PC-3 (cell line): Measurements from ENCODE around the gene SRRM3.

Experiments
- EZH2 ChIP-seq: fragments of 300-600 bp; sonication (generic); IDR thresholded peaks from one replicate; pipeline ENCODE4 v1.6.1; 2017; ENCODE audit warnings: antibody characterized with exemption, mild to moderate bottlenecking, low read length; ENCODE audit not compliant: unreplicated experiment
- EZH2phosphoT487 ChIP-seq: fragments of 300-600 bp; sonication (generic); IDR thresholded peaks from 2 replicates; pipeline ENCODE4 v1.6.1; 2018; ENCODE audit warnings: mild to moderate bottlenecking, antibody characterized with exemption, low read length, borderline replicate concordance
- TF ChIP-seq, protein P1 (sequence below): fragments of 300-600 bp; sonication (generic); conservative IDR thresholded peaks from 2 replicates; pipeline ENCODE4 v1.5.1; 2017; ENCODE audit warnings: antibody characterized with exemption, low read depth, mild to moderate bottlenecking, low read length

DNA sequence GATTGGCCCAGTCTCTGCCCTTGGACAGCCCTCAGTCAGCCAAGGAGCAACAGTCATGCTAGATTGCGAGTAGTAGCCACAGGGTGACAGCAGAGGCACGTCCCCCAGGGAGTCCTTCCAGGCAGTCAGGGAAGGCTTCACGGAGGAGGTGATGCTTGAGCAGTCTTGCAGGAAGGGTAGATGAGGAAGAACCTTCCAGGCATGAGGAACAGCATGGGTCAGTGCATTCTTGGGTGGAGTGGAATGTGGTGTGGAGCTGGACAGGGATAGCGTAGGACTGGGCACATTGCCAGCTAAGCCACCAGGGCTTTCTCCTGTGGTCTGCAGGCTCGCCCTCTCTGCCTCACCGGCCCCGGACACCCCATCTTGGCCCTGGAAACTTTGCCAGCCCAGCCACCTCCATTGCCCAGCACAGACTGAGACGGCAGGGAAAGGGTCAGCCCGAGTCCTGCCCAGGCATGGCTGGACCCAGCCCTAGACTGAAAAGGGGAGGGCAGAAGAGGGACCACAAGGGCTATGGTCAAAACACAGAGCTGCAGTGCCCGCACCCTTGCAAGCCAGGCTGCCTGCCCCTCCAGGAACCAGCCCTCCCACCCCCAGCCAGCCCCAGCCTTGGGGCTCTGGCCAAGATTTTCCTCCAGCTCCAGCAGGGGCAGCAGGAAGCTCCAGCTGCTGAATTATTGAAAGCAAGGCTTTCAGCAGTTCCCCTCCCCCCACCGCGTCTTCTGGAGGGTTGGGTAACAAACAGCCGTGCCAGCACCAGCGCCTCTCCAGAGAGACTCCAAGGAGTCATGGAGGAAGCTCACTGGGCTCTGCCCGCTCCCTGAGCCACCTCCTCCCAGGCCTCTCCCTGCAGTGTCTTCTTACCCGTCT lies 18.7 kb downstream of the SRRM3 start:
- TF ChIP-seq, protein P1, sequence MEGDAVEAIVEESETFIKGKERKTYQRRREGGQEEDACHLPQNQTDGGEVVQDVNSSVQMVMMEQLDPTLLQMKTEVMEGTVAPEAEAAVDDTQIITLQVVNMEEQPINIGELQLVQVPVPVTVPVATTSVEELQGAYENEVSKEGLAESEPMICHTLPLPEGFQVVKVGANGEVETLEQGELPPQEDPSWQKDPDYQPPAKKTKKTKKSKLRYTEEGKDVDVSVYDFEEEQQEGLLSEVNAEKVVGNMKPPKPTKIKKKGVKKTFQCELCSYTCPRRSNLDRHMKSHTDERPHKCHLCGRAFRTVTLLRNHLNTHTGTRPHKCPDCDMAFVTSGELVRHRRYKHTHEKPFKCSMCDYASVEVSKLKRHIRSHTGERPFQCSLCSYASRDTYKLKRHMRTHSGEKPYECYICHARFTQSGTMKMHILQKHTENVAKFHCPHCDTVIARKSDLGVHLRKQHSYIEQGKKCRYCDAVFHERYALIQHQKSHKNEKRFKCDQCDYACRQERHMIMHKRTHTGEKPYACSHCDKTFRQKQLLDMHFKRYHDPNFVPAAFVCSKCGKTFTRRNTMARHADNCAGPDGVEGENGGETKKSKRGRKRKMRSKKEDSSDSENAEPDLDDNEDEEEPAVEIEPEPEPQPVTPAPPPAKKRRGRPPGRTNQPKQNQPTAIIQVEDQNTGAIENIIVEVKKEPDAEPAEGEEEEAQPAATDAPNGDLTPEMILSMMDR, result no peak
- TF ChIP-seq EZH2phosphoT487 (no peak), EZH2 (no peak)
